ENCODE results near the gene ATOSB. TPM values are rescaled to one million over a fixed set of nuclear protein-coding genes. Genes with fewer than 3 reads are reported as not detected.

Gene ATOSB
- total RNA-seq (10 to 100 TPM in 4 of 5 donors, 1 to 10 TPM in 1; 8.6 to 63.0 (median 24.9) TPM), polyA plus RNA-seq (10 to 100 TPM; 10.3 to 13.7 (median 12.9) TPM)
- long read RNA-seq, donor 1, partial matches to known transcripts, result 0 of 1 reads
- long read RNA-seq, donor 1, other reads (novel, unspliced or antisense), result 0 of 1 reads
- long read RNA-seq, donor 2, result 0 reads
- long read RNA-seq, donor 3, result 0 reads
- long read RNA-seq, donor 4, result 0 reads
- long read RNA-seq, donor 5, result 0 reads
- long read RNA-seq, donor 6, partial matches to known transcripts, result 0 of 1 reads
- long read RNA-seq, donor 6, other reads (novel, unspliced or antisense), result 0 of 1 reads
- long read RNA-seq, donor 7, result 0 reads
- long read RNA-seq, donor 8, partial matches to known transcripts, result 0 of 1 reads
- long read RNA-seq, donor 8, other reads (novel, unspliced or antisense), result 0 of 1 reads
- long read RNA-seq, donor 9, result 0 reads
- long read RNA-seq, donor 10, result 0 reads

GRCh38 chr9:35115680-35116538 lies at the start of gene ATOSB:
Gene ATOSB (minus strand): TSS chr9:35115862. CDS start chr9:35108274, 7,588 bp downstream.
- TF ChIP-seq POLR2A (IDR thresholded peaks at IDR 0.05) (no peak), POLR2AphosphoS5 (IDR thresholded peaks at IDR 0.05) (peak; percentile 4 to 73 (median 42)), CTCF (IDR thresholded peaks at IDR 0.05) (no peak), EP300 (IDR thresholded peaks at IDR 0.05) (no peak)
- peaks cover 37 to 57% (median 56%) of the 10 kb centered on the region in 4 donors for H3K4me1 ChIP-seq

GRCh38 chr9:35164711-35165110 lies 49.0 kb upstream of the ATOSB start:
- H3K36me3 ChIP-seq, result no peaks in the 10 kb centered on the region
- H3K27ac ChIP-seq, result peak overlapping the region in 1 of 5 donors; percentile 39
- DNase-seq, result peak in 1 of 2 donors; percentile 18
- H3K4me1 ChIP-seq, result peaks cover 7 to 45% (median 20%) of the 10 kb centered on the region in 4 donors
- no peaks in the 10 kb centered on the region for H3K27me3 ChIP-seq
- no peak overlapping the region for H3K4me3 ChIP-seq
- WGBS, 5 donors, result 23 to 44% (median 30%) methylated on average over 3 of the region's 3 CpGs
- TF ChIP-seq POLR2A (IDR thresholded peaks at IDR 0.05) (no peak), EP300 (IDR thresholded peaks at IDR 0.05) (no peak), CTCF (IDR thresholded peaks at IDR 0.05) (no peak), POLR2AphosphoS5 (IDR thresholded peaks at IDR 0.05) (no peak)
- H3K9me3 ChIP-seq, result no peaks in the 10 kb centered on the region
- intact Hi-C loops (cut with DNase I; ENCODE audit: low total_unique reads), result no loop called here

More at GRCh38 chr9:35115680-35116538, at the start of gene ATOSB:
- Histone ChIP-seq H3K9me3 (no peaks in the 10 kb centered on the region), H3K4me3 (peak within 1 kb of the TSS; percentile 53 to 65 (median 60)), H3K27ac (peak within 1 kb of the TSS; percentile 87 to 95 (median 92)), H3K36me3 (no peaks in the 10 kb centered on the region), H3K27me3 (no peaks in the 10 kb centered on the region)
- peak; percentile 97 to 98 for DNase-seq
- 0 to 2% (median 0%) methylated on average over 41 to 54 of the region's 54 CpGs for WGBS, 5 donors
- intact Hi-C loops (cut with DNase I; ENCODE audit: low total_unique reads), result loop anchor here (5.0 to 10.0 kb wide), 2 partner anchors 141 to 359 kb away; no protein-coding TSS in a partner anchor

- WGBS, 5 donors, result 32 to 58% (median 34%) methylated on average over 3 of the region's 3 CpGs
- Histone ChIP-seq H3K4me3 (peak overlapping the region; percentile 64 to 80 (median 76)), H3K27ac (peak overlapping the region in 4 of 5 donors; percentile 94 to 96 (median 94)), H3K4me1 (peaks cover 7 to 40% (median 20%) of the 10 kb centered on the region in 4 donors), H3K9me3 (no peaks in the 10 kb centered on the region), H3K36me3 (no peaks in the 10 kb centered on the region), H3K27me3 (no peaks in the 10 kb centered on the region)
- no peak for DNase-seq
- TF ChIP-seq EP300 (IDR thresholded peaks at IDR 0.05), result no peak
- no peak for TF ChIP-seq POLR2A (IDR thresholded peaks at IDR 0.05)
- no peak for TF ChIP-seq POLR2AphosphoS5 (IDR thresholded peaks at IDR 0.05)
- no peak for TF ChIP-seq CTCF (IDR thresholded peaks at IDR 0.05)
- intact Hi-C loops (cut with DNase I; ENCODE audit: low total_unique reads), result no loop called here
Measured at GRCh38 chr9:35163413-35163812, 47.8 kb upstream of the ATOSB start.

Measured in stomach (tissue), 19 donors.